HUDEP-2 (cell line): ENCODE results near the gene SLC24A3.
A peak's percentile ranks its signal among the peaks of the same experiment; 100 is the strongest.

ENCODE experiments used
- DNase-seq, 76 experiments: peaks; one replicate each; lab custom pipeline; 2025; ENCODE audit not compliant: unreplicated experiment in 76 of 76; lab: John Stamatoyannopoulos, UW

The SLC24A3 gene

GRCh38 chr20:19692685-19693119 is 480.3 kb downstream of the SLC24A3 start:
- peak in 20 of 76 experiments; percentile 1 to 39 (median 13) for DNase-seq

- DNase-seq = no peak
These were observed 481.1 kb downstream of the SLC24A3 start for GRCh38 chr20:19693508-19693907.

GRCh38 chr20:19695081-19695480 is 482.6 kb downstream of the SLC24A3 start:
- DNase-seq = no peak

GRCh38 chr20:19696620-19697019 is 484.2 kb downstream of the SLC24A3 start:
- no peak for DNase-seq

- DNase-seq = no peak
These were observed 485.0 kb downstream of the SLC24A3 start for GRCh38 chr20:19697415-19697814.

- no peak for DNase-seq
These were observed 486.9 kb downstream of the SLC24A3 start for GRCh38 chr20:19699180-19699971.

- no peak for DNase-seq
These were observed 489.0 kb downstream of the SLC24A3 start for GRCh38 chr20:19701429-19701828.

- no peak for DNase-seq
These were observed 494.0 kb downstream of the SLC24A3 start for GRCh38 chr20:19706463-19706862.

- DNase-seq = no peak
These were observed 497.3 kb downstream of the SLC24A3 start for GRCh38 chr20:19709635-19710335.

- no peak for DNase-seq
These were observed 498.1 kb downstream of the SLC24A3 start for GRCh38 chr20:19710336-19711120.

GRCh38 chr20:19711126-19711525 is 498.7 kb downstream of the SLC24A3 start:
- no peak for DNase-seq

- no peak for DNase-seq
These were observed 500.3 kb downstream of the SLC24A3 start for GRCh38 chr20:19712721-19713260.

GRCh38 chr20:19713822-19714578 is 501.6 kb downstream of the SLC24A3 start:
- no peak for DNase-seq

GRCh38 chr20:19714579-19714840 is 502.1 kb downstream of the SLC24A3 start:
- no peak for DNase-seq

- DNase-seq = no peak
These were observed 503.5 kb downstream of the SLC24A3 start for GRCh38 chr20:19715986-19716385.

- DNase-seq = no peak
These were observed 506.4 kb downstream of the SLC24A3 start for GRCh38 chr20:19718880-19719279.

- no peak for DNase-seq
These were observed 508.5 kb downstream of the SLC24A3 start for GRCh38 chr20:19720991-19721390.

GRCh38 chr20:19723051-19723450 is 510.6 kb downstream of the SLC24A3 start:
- no peak for DNase-seq

- DNase-seq = no peak
These were observed 511.5 kb downstream of the SLC24A3 start for GRCh38 chr20:19723813-19724430.

- DNase-seq = no peak
These were observed 512.9 kb downstream of the SLC24A3 start for GRCh38 chr20:19725373-19725772.
